KG1 (cell line): ENCODE measurements around the gene LRP3.

Source experiments
- DNase-seq: peaks from one replicate; lab custom pipeline; 2025; lab: John Stamatoyannopoulos, UW

The LRP3 gene

DNA sequence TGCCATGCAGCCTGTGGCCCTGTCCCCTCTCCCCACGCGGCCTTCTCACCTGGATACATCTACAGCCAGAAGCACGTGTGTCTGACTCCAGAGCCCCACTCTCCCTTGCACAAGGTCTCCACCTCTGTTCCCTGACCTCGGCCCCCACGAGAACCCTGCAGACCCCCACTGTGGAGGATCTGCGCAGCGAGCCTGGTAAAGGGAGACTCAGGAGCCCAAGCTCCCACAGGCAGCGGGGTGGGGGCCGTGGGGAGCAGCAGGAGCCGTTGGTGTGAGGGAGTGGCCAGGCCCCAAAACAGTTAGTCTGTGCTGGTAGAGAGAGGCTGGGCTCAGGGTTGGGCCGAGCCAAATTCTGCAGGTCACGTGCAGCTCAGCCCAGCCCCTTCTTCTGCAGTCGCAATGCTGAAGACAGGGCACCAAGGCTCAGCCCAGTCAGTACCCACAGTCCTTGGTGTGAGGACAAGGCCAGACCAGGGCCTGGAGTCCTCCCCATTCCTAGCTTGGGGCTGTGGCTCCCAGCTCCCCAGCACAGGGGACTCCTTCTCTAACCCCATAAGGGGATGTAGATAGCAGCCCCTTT, 60.2 kb downstream of the LRP3 start:
- no peak for DNase-seq

DNA sequence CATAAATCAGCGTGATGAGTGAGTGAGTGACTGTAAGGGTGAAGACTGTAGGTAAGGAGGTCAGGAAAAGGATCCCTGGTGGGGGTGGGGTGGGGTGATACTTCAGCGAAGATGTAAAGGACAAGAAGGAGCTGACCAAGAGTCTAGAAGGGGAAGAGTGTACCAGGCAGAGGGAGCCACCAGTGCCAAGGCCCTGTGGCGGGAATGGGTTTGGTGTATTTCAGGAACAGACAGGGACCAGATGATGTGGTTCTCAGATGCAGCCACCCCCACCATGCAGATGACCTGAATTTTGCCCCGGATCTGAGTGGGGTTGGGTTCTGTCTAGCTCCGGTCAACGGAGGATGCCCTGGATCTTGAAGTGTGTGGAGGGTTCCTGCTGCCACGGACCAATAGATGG, 61.7 kb downstream of the LRP3 start:
- no peak for DNase-seq

GRCh38 chr19:33256261-33256660, 62.1 kb downstream of the LRP3 start:
- DNase-seq, result no peak

GRCh38 chr19:33257828-33258227, 63.7 kb downstream of the LRP3 start:
- DNase-seq, result no peak
